NCI-H82 treated with DMSO at 0.1 percent for 48 hours (cell line): Measurements from ENCODE around the gene NIFK.
"Not testable (repeated sequence)": the region's sequence is repeated elsewhere in the genome, so short reads cannot be mapped to it uniquely, and the experiment has no call there.

Experiments used
- DNase-seq: peaks from one replicate; lab custom pipeline; 2025; ENCODE audit not compliant: unreplicated experiment; lab: John Stamatoyannopoulos, UW

NIFK gene

GRCh38 chr2:121735518-121736074, 1.1 kb downstream of the NIFK start:
- DNase-seq = no peak

- DNase-seq = not testable (repeated sequence)
Observed at GRCh38 chr2:121734544-121734943, 2.1 kb downstream of the NIFK start.

GRCh38 chr2:121731366-121731765, 5.3 kb downstream of the NIFK start:
- DNase-seq = no peak

- DNase-seq = no peak
Observed at GRCh38 chr2:121727950-121728349, 8.7 kb downstream of the NIFK start.

GRCh38 chr2:121727332-121727731, 9.3 kb downstream of the NIFK start:
- no peak for DNase-seq

GRCh38 chr2:121723316-121723715, 13.4 kb downstream of the NIFK start:
- no peak for DNase-seq

- no peak for DNase-seq
Observed at GRCh38 chr2:121722479-121722878, 14.2 kb downstream of the NIFK start.

- DNase-seq = no peak
Observed at GRCh38 chr2:121721926-121722325, 14.7 kb downstream of the NIFK start.

- DNase-seq = no peak
Observed at GRCh38 chr2:121717529-121717928, 19.1 kb downstream of the NIFK start.

- DNase-seq = peak; percentile 24
Observed at GRCh38 chr2:121716126-121716525, 20.5 kb downstream of the NIFK start.

- not testable (repeated sequence) for DNase-seq
Observed at GRCh38 chr2:121711481-121711880, 25.2 kb downstream of the NIFK start.

- DNase-seq = no peak
Observed at GRCh38 chr2:121710470-121711170, 26.1 kb downstream of the NIFK start.

GRCh38 chr2:121709776-121710469, 26.8 kb downstream of the NIFK start:
- DNase-seq = no peak

GRCh38 chr2:121707920-121708361, 28.7 kb downstream of the NIFK start:
- DNase-seq = no peak

- DNase-seq = no peak
Observed at GRCh38 chr2:121707344-121707919, 29.2 kb downstream of the NIFK start.

GRCh38 chr2:121705958-121706357, 30.7 kb downstream of the NIFK start:
- no peak for DNase-seq

GRCh38 chr2:121705390-121705789, 31.3 kb downstream of the NIFK start:
- no peak for DNase-seq

- DNase-seq = not testable (repeated sequence)
Observed at GRCh38 chr2:121701761-121702160, 34.9 kb downstream of the NIFK start.

- no peak for DNase-seq
Observed at GRCh38 chr2:121699421-121700333, 37.0 kb downstream of the NIFK start.

- DNase-seq = no peak
Observed at GRCh38 chr2:121698318-121698930, 38.3 kb downstream of the NIFK start.
